ENCODE data around the gene C20orf144. TPM values are rescaled to one million over a fixed set of nuclear protein-coding genes. Genes with fewer than 3 reads are reported as not detected.
A peak's percentile ranks its signal among the peaks of the same experiment; 100 is the strongest.

The C20orf144 gene
- total RNA-seq, 1 donor from 2014 or later: 0.16 TPM

GRCh38 chr20:33681728-33682353, 19.7 kb downstream of the C20orf144 start:
- intact Hi-C loops (cut with micrococcal nuclease): loop anchor here (10.0 kb wide), 1 partner anchor 313 kb away; the partner anchor contains the start of gene RALY
- H3K9me3 Mint-ChIP-seq: no peaks in the 10 kb centered on the region
- H3K27ac Mint-ChIP-seq: peak overlapping the region; percentile 78
- H3K4me1 Mint-ChIP-seq: peaks cover 69% of the 10 kb centered on the region
- peaks cover 31% of the 10 kb centered on the region for H3K36me3 Mint-ChIP-seq (ENCODE audit: low read depth)
- H3K4me3 Mint-ChIP-seq: peak overlapping the region; percentile 74
- DNase-seq: peak; percentile 67
- H3K27me3 Mint-ChIP-seq: no peaks in the 10 kb centered on the region

DNA sequence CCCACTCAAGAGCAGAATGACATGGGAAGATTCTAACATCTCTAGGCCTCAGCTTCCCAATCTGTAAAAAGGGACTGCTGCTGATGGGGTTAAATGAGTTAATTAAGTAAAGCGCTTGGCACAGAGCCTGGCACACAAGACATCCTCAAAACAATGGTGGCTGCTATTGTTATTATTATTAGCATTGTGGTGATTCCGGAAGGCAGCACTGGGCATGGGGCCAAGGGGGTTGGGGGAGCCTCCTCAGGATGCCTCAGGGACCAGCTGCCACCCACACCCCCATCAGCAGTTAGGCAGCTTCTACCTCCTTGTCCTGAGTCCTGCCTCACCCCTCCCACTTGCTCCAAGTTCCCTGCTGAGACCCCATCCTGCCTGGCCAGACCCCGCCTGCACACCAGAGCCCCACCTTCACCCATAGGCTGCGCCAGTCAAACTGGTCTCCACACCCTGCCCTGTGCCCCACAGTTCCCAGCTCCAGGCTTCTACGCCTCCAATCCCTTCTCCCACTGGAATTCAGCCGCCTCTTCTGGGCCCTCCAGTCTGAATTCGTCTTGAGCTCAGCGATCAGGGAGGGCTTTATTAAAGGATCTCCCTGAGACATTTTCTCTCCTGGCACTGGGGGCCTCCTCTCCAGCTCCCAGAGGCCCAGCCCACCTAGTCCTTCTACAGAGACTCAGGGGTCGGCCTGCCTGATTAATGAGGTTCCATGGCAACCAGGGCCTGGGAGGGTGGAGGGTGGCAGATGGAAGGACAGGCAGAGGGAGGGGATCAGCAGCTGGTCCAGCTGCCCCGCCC, 22.6 kb downstream of the C20orf144 start:
- DNase-seq: no peak
- peaks cover 77% of the 10 kb centered on the region for H3K4me1 Mint-ChIP-seq
- peak overlapping the region; percentile 93 for H3K27ac Mint-ChIP-seq
- no peaks in the 10 kb centered on the region for H3K27me3 Mint-ChIP-seq
- intact Hi-C loops (cut with micrococcal nuclease): loop anchor here (5.0 to 10.0 kb wide), 3 partner anchors 88 to 310 kb away; partner anchors contain the start of genes CHMP4B and RALY
- peaks cover 13% of the 10 kb centered on the region for H3K36me3 Mint-ChIP-seq (ENCODE audit: low read depth)
- no peaks in the 10 kb centered on the region for H3K9me3 Mint-ChIP-seq
- H3K4me3 Mint-ChIP-seq: peak overlapping the region; percentile 96

- peak; percentile 89 for DNase-seq
- Mint-ChIP-seq H3K27me3 (no peaks in the 10 kb centered on the region), H3K4me1 (peaks cover 77% of the 10 kb centered on the region), H3K27ac (peak overlapping the region; percentile 93), H3K4me3 (peak overlapping the region; percentile 96), H3K36me3 (ENCODE audit: low read depth) (peaks cover 12% of the 10 kb centered on the region), H3K9me3 (no peaks in the 10 kb centered on the region)
- intact Hi-C loops (cut with micrococcal nuclease): loop anchor here (1.0 to 10.0 kb wide), 6 partner anchors 11 to 309 kb away; partner anchors contain the start of genes C20orf144, CHMP4B, NECAB3 and PXMP4
Measured at GRCh38 chr20:33685328-33686099, 23.4 kb downstream of the C20orf144 start.

GRCh38 chr20:33686100-33686983, 24.2 kb downstream of the C20orf144 start, which contains the start of gene E2F1:
E2F1 (minus strand) TSS chr20:33686385; CDS start chr20:33686264, 121 bp downstream.
- Mint-ChIP-seq H3K27me3 (no peaks in the 10 kb centered on the region), H3K9me3 (no peaks in the 10 kb centered on the region), H3K4me1 (peaks cover 70% of the 10 kb centered on the region), H3K27ac (peak within 1 kb of the TSS; percentile 93), H3K4me3 (peak within 1 kb of the TSS; percentile 96), H3K36me3 (ENCODE audit: low read depth) (peaks cover 11% of the 10 kb centered on the region)
- peak; percentile 99 for DNase-seq
- intact Hi-C loops (cut with micrococcal nuclease): loop anchor here (1.0 to 10.0 kb wide), 6 partner anchors 12 to 308 kb away; partner anchors contain the start of genes C20orf144, CHMP4B, NECAB3 and PXMP4

DNA sequence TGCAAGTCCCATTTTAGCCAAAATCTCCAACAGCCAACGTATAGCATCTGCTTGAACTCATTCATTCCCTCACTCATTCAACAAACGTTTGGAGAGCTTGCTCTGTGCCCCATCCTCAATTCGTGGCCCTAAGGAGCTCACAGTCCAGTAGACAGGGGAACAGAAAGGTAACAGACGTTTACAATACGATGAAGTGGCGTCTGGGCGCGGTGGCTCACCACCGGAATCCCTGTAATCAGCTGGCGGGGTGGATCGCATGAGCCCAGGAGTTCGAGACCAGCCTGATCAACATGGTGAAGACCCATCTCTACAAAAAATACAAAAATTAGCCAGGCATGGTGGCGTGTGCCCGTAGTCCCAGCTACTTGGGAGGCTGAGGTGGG, 24.8 kb downstream of the C20orf144 start:
- peak overlapping the region; percentile 71 for H3K4me3 Mint-ChIP-seq
- peak overlapping the region; percentile 81 for H3K27ac Mint-ChIP-seq
- H3K4me1 Mint-ChIP-seq: peaks cover 66% of the 10 kb centered on the region
- intact Hi-C loops (cut with micrococcal nuclease): loop anchor here (1.0 to 10.0 kb wide), 6 partner anchors 13 to 308 kb away; partner anchors contain the start of genes C20orf144, CHMP4B, NECAB3 and PXMP4
- peak; percentile 65 for DNase-seq
- H3K27me3 Mint-ChIP-seq: no peaks in the 10 kb centered on the region
- no peaks in the 10 kb centered on the region for H3K9me3 Mint-ChIP-seq
- H3K36me3 Mint-ChIP-seq (ENCODE audit: low read depth): peaks cover 9% of the 10 kb centered on the region

DNA sequence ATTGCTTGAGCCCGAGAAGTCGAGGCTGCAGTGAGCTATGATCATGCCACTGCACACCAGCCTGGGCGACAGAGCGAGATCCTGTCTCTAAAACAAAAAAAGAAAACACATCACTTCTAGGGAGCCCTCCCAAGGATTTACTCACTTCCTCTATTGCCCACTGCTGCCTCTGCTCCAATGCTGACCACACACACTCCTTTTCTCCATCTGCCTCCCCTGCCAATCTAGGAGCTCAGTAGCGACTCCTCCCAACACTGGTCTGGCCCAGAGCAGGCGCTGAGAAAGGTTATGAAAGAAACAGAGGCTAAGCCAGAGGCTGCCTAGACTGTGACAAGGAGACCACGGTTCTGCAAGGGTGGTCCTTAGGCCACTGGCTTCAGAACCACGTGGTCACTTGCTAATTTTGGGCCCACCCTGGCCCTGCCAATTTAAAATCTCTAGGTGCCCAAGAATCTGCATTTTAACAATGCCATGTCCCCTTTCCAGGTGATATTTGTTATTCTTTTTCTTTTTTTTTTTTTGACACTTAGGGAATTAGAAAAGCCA, 25.3 kb downstream of the C20orf144 start:
- Mint-ChIP-seq H3K9me3 (no peaks in the 10 kb centered on the region), H3K36me3 (ENCODE audit: low read depth) (peaks cover 9% of the 10 kb centered on the region), H3K27ac (no peak overlapping the region), H3K27me3 (no peaks in the 10 kb centered on the region), H3K4me3 (peak overlapping the region; percentile 21), H3K4me1 (peaks cover 61% of the 10 kb centered on the region)
- peak; percentile 61 for DNase-seq
- intact Hi-C loops (cut with micrococcal nuclease): loop anchor here (2.0 to 10.0 kb wide), 5 partner anchors 25 to 307 kb away; partner anchors contain the start of genes C20orf144, CHMP4B, PXMP4 and RALY

DNA sequence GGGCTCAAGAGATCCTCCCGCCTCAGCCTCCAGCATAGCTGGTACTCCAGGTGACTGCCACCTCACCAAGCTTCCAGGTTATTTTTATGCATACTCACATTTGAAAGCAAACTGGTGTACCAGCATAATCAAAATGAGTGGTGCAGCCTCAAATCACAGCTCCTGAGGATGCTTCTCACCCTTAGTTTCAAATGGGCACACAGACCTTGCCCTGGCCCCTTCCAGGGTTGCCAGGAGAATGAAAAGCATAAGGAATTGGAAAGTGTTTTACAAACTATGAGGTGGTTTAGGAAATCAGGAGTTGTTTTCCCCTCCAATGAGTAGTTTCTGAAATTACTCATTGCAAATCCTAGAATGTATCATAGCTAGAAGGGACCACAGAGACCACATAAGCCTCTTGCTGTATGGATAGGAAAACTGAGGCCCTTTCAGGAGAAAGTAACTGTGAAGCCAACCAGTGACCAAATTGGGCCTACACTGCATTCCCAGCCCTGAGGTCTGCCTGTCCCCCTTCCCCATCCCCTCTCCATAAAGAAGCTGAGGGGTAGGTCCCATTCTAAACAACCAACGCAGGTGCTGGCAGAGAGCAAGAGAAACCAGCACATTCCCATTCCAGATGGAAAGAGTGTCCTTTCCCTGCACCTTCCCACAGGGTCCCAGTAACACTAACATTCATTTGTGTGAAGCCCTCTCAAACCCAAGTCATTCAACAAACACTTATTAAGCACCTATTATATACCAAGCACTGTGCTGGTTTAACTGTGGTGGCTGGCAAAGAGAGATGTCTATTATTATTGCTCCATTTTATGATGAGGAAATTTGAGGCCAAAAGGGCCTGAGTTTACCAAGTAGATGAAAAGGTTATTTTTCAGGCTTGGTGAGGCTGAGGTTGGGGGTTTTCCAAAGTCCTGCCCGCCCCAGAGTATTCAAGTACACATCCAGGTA, 26.1 kb downstream of the C20orf144 start:
- H3K4me1 Mint-ChIP-seq: peaks cover 55% of the 10 kb centered on the region
- peak overlapping the region; percentile 92 for H3K27ac Mint-ChIP-seq
- H3K36me3 Mint-ChIP-seq (ENCODE audit: low read depth): peaks cover 9% of the 10 kb centered on the region
- no peaks in the 10 kb centered on the region for H3K27me3 Mint-ChIP-seq
- no peaks in the 10 kb centered on the region for H3K9me3 Mint-ChIP-seq
- intact Hi-C loops (cut with micrococcal nuclease): loop anchor here (1.0 to 10.0 kb wide), 6 partner anchors 21 to 307 kb away; partner anchors contain the start of genes C20orf144, CHMP4B, PXMP4 and RALY
- peak; percentile 60 for DNase-seq
- peak overlapping the region; percentile 59 for H3K4me3 Mint-ChIP-seq

DNA sequence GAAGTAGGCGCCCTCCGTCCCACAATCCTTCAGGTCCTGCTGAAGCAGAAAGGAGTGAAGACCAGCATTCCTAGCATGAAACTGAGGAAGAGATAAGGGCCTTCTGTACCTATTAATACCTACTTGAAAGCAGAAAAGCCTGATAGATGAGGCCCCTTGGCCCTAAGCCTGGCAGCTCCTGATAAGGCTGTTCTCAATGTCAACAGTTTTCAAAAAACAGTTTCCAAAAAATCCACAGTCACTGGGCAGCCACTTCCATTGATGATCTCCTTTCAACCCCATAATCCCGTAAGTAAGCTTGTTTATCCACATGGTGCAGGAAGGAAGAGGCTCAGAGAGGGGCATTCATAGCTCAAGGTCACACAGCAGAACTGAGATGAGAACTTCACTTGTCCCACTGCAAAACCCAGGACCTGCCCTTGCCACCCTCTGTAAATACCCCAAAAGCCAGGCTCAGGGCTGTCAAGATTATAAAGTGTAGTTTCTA, 26.9 kb downstream of the C20orf144 start:
- H3K4me3 Mint-ChIP-seq: peak overlapping the region; percentile 16
- H3K9me3 Mint-ChIP-seq: no peaks in the 10 kb centered on the region
- H3K27me3 Mint-ChIP-seq: no peaks in the 10 kb centered on the region
- peaks cover 9% of the 10 kb centered on the region for H3K36me3 Mint-ChIP-seq (ENCODE audit: low read depth)
- peak overlapping the region; percentile 92 for H3K27ac Mint-ChIP-seq
- peak; percentile 60 for DNase-seq
- H3K4me1 Mint-ChIP-seq: peaks cover 52% of the 10 kb centered on the region
- intact Hi-C loops (cut with micrococcal nuclease): loop anchor here (1.0 to 10.0 kb wide), 4 partner anchors 20 to 306 kb away; partner anchors contain the start of genes CHMP4B and RALY

DNA sequence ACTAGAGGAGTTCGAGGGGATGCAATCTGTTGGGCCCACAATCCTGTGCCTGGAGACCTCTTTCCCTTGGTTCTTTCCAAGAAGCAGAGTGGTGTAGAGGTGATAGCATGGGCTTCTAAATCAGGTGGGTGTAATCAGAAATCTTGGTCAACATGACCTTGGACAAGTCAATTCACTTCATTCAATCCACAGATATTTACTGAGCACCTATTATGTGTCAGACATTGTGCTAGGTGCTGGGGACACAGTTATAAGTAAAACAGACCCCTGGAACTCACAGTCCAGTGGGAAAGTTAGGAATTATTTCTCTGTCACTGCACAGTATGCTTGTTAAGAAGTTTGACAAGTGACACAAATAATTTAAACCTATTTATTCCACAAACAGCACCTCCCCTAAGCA, 27.4 kb downstream of the C20orf144 start:
- H3K4me3 Mint-ChIP-seq: peak overlapping the region; percentile 59
- no peak for DNase-seq
- peaks cover 10% of the 10 kb centered on the region for H3K36me3 Mint-ChIP-seq (ENCODE audit: low read depth)
- peaks cover 47% of the 10 kb centered on the region for H3K4me1 Mint-ChIP-seq
- intact Hi-C loops (cut with micrococcal nuclease): loop anchor here (5.0 to 10.0 kb wide), 3 partner anchors 83 to 305 kb away; partner anchors contain the start of genes CHMP4B and RALY
- no peaks in the 10 kb centered on the region for H3K27me3 Mint-ChIP-seq
- H3K9me3 Mint-ChIP-seq: no peaks in the 10 kb centered on the region
- H3K27ac Mint-ChIP-seq: peak overlapping the region; percentile 92

DNA sequence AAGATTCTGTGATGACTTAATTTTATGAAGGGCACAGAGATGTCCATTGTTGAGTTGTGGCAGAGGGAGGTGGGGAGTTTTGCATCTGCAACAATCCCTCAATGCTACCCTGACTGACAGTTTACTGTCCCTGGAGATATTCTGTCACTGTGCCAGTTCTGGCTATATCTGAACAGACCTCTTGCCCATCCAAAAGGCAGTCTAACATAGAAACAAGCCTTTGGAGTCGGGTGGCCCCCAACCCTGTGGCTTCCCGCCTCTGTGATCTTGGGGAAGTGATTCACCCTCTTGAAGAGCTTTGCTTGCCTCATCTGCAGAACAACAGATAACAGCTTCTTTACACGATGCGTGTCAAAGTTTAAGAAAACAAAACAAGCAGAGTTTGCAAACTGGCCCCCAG, 27.8 kb downstream of the C20orf144 start:
- Mint-ChIP-seq H3K27ac (peak overlapping the region; percentile 92), H3K27me3 (no peaks in the 10 kb centered on the region), H3K4me1 (peaks cover 43% of the 10 kb centered on the region), H3K4me3 (peak overlapping the region; percentile 59), H3K36me3 (ENCODE audit: low read depth) (peaks cover 6% of the 10 kb centered on the region), H3K9me3 (no peaks in the 10 kb centered on the region)
- peak; percentile 86 for DNase-seq
- intact Hi-C loops (cut with micrococcal nuclease): loop anchor here (1.0 to 10.0 kb wide), 4 partner anchors 42 to 305 kb away; partner anchors contain the start of genes CHMP4B and RALY

DNA sequence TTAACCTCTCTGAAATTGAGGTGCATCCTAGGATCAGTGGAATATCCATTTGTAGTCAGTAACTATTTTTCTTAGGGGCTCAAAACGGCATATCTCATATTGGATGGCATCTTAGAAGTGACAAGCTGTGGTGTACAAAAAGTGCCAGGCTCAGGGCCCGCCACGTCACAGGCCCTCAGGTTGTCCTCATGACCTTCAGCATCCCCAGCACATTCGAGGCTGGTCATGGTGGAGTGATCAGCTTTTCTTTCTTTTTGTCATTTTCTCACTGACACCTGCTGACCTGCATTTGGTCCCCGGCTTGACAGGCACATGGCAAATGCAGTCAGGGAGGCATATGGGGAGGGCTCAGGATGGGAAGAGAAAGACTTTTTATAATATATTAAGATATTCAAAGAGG, 31.2 kb downstream of the C20orf144 start:
- Mint-ChIP-seq H3K36me3 (ENCODE audit: low read depth) (peaks cover 2% of the 10 kb centered on the region), H3K4me3 (no peak overlapping the region), H3K27me3 (no peaks in the 10 kb centered on the region), H3K4me1 (peaks cover 24% of the 10 kb centered on the region), H3K27ac (no peak overlapping the region), H3K9me3 (no peaks in the 10 kb centered on the region)
- DNase-seq: no peak
- intact Hi-C loops (cut with micrococcal nuclease): no loop called here

All from activated CD4-positive, alpha-beta T cell treated with anti-CD3 and anti-CD28 coated beads, Interleukin-2, amount 10 ng/mL, durations not matched to agents 24 days and 14 days (primary cell).